K562 (cell line): ENCODE measurements around the gene SPINK5. TPM values are rescaled to one million over a fixed set of nuclear protein-coding genes. Genes with fewer than 3 reads are reported as not detected.

ENCODE experiments used
- ATAC-seq: fragments of 200-7000 bp; cut with Tn5 transposase; 3 replicates; pipeline ENCODE4 v1.9.1; 2020; ENCODE audit warnings: moderate library complexity
- BruUV-seq: library from RNA; stranded (reverse); fragments of 400-500 nt; replicated peaks from 2 replicates; lab custom pipeline; 2021; lab: Mats Ljungman, UMichigan
- CTCF ChIA-PET: fragments of 300-600 bp; formaldehyde crosslinking; extraction: SDS; loops from one replicate; lab custom pipeline; 2021; ENCODE audit warnings: low intra/inter-chr PET ratio; lab: Yijun Ruan, JAX
- POLR2A ChIA-PET: fragments of 300-600, 350-650 bp; sonication (Branson Sonifier 250); formaldehyde crosslinking; extraction: SDS; loops from one replicate; lab custom pipeline; 2021; ENCODE audit warnings: antibody characterized with exemption, inconsistent platforms; lab: Yijun Ruan, JAX
- DNase-seq, 4 experiments: peaks; one replicate each; pipeline versions ENCODE4 v3.0.0 to v3.0.0-alpha.2; 2011 to 2018; ENCODE audit warnings: low spot score in 3 of 4, mixed read lengths in 3 of 4; ENCODE audit errors: extremely low read depth in 1 of 4
- FAIRE-seq: peaks from 2 replicates; lab custom pipeline; 2011; peaks lifted over from hg19 to GRCh38; lab: Jason Lieb, UNC
- H2AFZ ChIP-seq: 2 replicates; pipeline ENCODE4 v1.6.0; 2011; ENCODE audit warnings: low read depth, low read length, control low read depth, inconsistent platforms
- H3K27ac ChIP-seq: fragments of 200-600 bp; 3 replicates; pipeline ENCODE4 v1.8.0; 2011; ENCODE audit warnings: low read depth, mild to moderate bottlenecking, control low read depth, inconsistent platforms, low read length, moderate library complexity, mixed read lengths; ENCODE audit errors: extremely low read depth
- H3K27me3 ChIP-seq, 2 experiments: fragments of 300-600 bp in 1 of 2; 2 replicates in 1 of 2; 3 replicates in 1 of 2; pipeline versions ENCODE4 v1.6.0 to v1.8.0; 2011; ENCODE audit warnings: inconsistent platforms in 2 of 2, low read length in 2 of 2, mild to moderate bottlenecking in 1 of 2, mixed read lengths in 1 of 2, moderate library complexity in 1 of 2; ENCODE audit not compliant: control insufficient read depth in 2 of 2, insufficient read depth in 2 of 2
- H3K36me3 ChIP-seq: fragments of 300-600 bp; 3 replicates; pipeline ENCODE4 v1.8.0; 2011; ENCODE audit warnings: mild to moderate bottlenecking, low read length, inconsistent platforms; ENCODE audit not compliant: control insufficient read depth, insufficient read depth
- H3K4me1 ChIP-seq, 2 experiments: fragments of 200-600 bp in 1 of 2; replicated peaks in 1 of 2; 2 replicates in 1 of 2; 3 replicates in 1 of 2; pipeline versions ENCODE4 v1.5.1 to v1.8.0; 2011; ENCODE audit warnings: inconsistent platforms in 2 of 2, low read length in 2 of 2, mild to moderate bottlenecking in 1 of 2, mixed read lengths in 1 of 2, moderate library complexity in 1 of 2; ENCODE audit not compliant: control insufficient read depth in 2 of 2, insufficient read depth in 2 of 2
- H3K4me2 ChIP-seq: 2 replicates; pipeline ENCODE4 v1.6.1; 2011; ENCODE audit warnings: low read length, control low read depth, inconsistent platforms, mixed read lengths; ENCODE audit not compliant: insufficient read depth
- H3K4me3 ChIP-seq: fragments of 200-600 bp; sonication (generic), shearing (Covaris generic); 2 replicates; pipeline ENCODE4 v1.5.1; 2016; ENCODE audit warnings: control low read depth, inconsistent platforms
- H3K79me2 ChIP-seq: fragments of 200-600 bp; 3 replicates; pipeline ENCODE4 v1.8.0; 2011; ENCODE audit warnings: low read length, inconsistent platforms; ENCODE audit not compliant: control insufficient read depth, insufficient read depth
- H3K9ac ChIP-seq, 2 experiments: 2 replicates each; pipeline versions ENCODE4 v1.6.0 to v1.6.1; 2011; ENCODE audit warnings: low read depth in 2 of 2, low read length in 2 of 2, control low read depth in 1 of 2, inconsistent platforms in 1 of 2, mild to moderate bottlenecking in 1 of 2, mixed read lengths in 1 of 2; ENCODE audit not compliant: insufficient read depth in 1 of 2
- H3K9me1 ChIP-seq: one replicate; pipeline ENCODE4 v1.6.0; 2011; ENCODE audit warnings: inconsistent platforms, mild to moderate bottlenecking, low read length, moderate library complexity; ENCODE audit not compliant: control insufficient read depth, insufficient read depth
- H3K9me3 ChIP-seq: replicated peaks from 2 replicates; pipeline ENCODE4 v1.5.1; 2011; ENCODE audit warnings: low read depth, low read length, inconsistent platforms; ENCODE audit not compliant: control insufficient read depth, insufficient read depth
- H4K20me1 ChIP-seq: replicated peaks from 2 replicates; pipeline ENCODE4 v1.6.1; 2011; ENCODE audit warnings: low read length, inconsistent platforms, mixed read lengths; ENCODE audit not compliant: control insufficient read depth, insufficient read depth
- BRD4 ChIP-seq: fragments of 200-600 bp; sonication (generic); IDR thresholded peaks from 2 replicates; pipeline ENCODE4 v1.6.1; 2017; ENCODE audit warnings: inconsistent platforms
- CBX5 ChIP-seq: IDR thresholded peaks from 2 replicates; pipeline ENCODE4 v1.6.1; 2014; ENCODE audit warnings: low read depth, borderline replicate concordance
- HMG20A ChIP-seq: fragments of 450-650 bp; formaldehyde crosslinking; conservative IDR thresholded peaks from 2 replicates; pipeline ENCODE4 v1.4.0; 2020; ENCODE audit warnings: mild to moderate bottlenecking, mixed read lengths
- HSF4 ChIP-seq: fragments of 250-450 bp; sonication (Bioruptor Pico); IDR thresholded peaks from 2 replicates; pipeline ENCODE4 v2.1.2; 2022; ENCODE audit warnings: mild to moderate bottlenecking, moderate library complexity, borderline replicate concordance
- KLF1 ChIP-seq: fragments of 450-650 bp; IDR thresholded peaks from 2 replicates; pipeline ENCODE4 v1.6.1; 2016; ENCODE audit warnings: missing genetic modification characterization, missing compliant biosample characterization
- PHTF2 ChIP-seq: fragments of 250-450 bp; sonication (Bioruptor Pico); IDR thresholded peaks from 2 replicates; pipeline ENCODE4 v1.5.0; 2021; ENCODE audit warnings: mild to moderate bottlenecking
- RNF2 ChIP-seq: sonication (generic); IDR thresholded peaks from 2 replicates; pipeline ENCODE4 v1.6.1; 2016
- SAFB2 ChIP-seq: fragments of 200-400 bp; formaldehyde crosslinking; IDR thresholded peaks from 2 replicates; pipeline ENCODE4 v1.6.1; 2018; ENCODE audit warnings: borderline replicate concordance, low read length, low read depth, moderate library complexity; ENCODE audit not compliant: severe bottlenecking
- ZNF197 ChIP-seq: fragments of 200-800 bp; sonication (Bioruptor generic); IDR thresholded peaks from 2 replicates; pipeline ENCODE4 v1.6.1; 2016; ENCODE audit warnings: low read depth, missing genetic modification characterization, missing compliant biosample characterization
- ZNF41 ChIP-seq: fragments of 250-450 bp; sonication (Bioruptor Pico); conservative IDR thresholded peaks from 2 replicates; pipeline ENCODE4 v1.4.0; 2020; ENCODE audit warnings: mild to moderate bottlenecking
- ZNF75A ChIP-seq: fragments of 450-650 bp; formaldehyde crosslinking; IDR thresholded peaks from 2 replicates; pipeline ENCODE4 v1.4.0; 2020; ENCODE audit warnings: mild to moderate bottlenecking
- WGBS: fragments of 100-300 bp; shearing (Covaris generic); methylation state at CpG from one replicate; pipeline ENCODE4 v1.1.6; 2016; ENCODE audit warnings: low coverage, mixed read lengths; ENCODE audit not compliant: insufficient coverage; ENCODE audit errors: missing lambda C conversion rate; 5-methylcytosine and 5-hydroxymethylcytosine counted together
- in situ Hi-C: fragments of 300-500 bp; cut with MboI; formaldehyde crosslinking; loops from 4 replicates; pipeline ENCODE4 v1.15.0; 2018; ENCODE audit warnings: inconsistent platforms, mixed read lengths
- intact Hi-C: fragments of 100-400 bp; cut with micrococcal nuclease; formaldehyde crosslinking; loops from 2 replicates; pipeline ENCODE4 v1.14.2; 2022
- polyA plus RNA-seq, 8 experiments: library from polyadenylated mRNA; depleted of rRNA in 4 of 8; stranded (reverse) in 5 of 8; unstranded in 3 of 8; fragments of >200 nt; fragmentation: Nextera tagmentation in 2 of 8; fragmentation: Illumina TruSeq in 1 of 8; extraction: Ambion mirVana in 2 of 8; extraction: Trizol in 1 of 8; gene quantifications; 2 replicates each; pipeline versions ENCODE4 v1.2.1 to v1.2.3, GENCODE V29; 2011 to 2014; ENCODE audit warnings: inconsistent platforms in 1 of 8, missing spikeins in 1 of 8
- total RNA-seq, 7 experiments: library from RNA; depleted of rRNA in 6 of 7; stranded (reverse); fragments of >200 nt in 6 of 7; fragmentation: Illumina TruSeq in 2 of 7; extraction: Trizol in 2 of 7; gene quantifications; 2 replicates each; pipeline versions ENCODE4 v1.2.1 to v1.2.3, GENCODE V29; 2011 to 2021; ENCODE audit warnings: low replicate concordance in 1 of 7
- TF ChIP-seq, protein P1 (sequence below), 2 experiments: fragments of 450-650 bp in 1 of 2; sonication (generic) in 1 of 2; formaldehyde crosslinking in 1 of 2; IDR thresholded peaks in 1 of 2; conservative IDR thresholded peaks in 1 of 2; 2 replicates each; pipeline versions ENCODE4 v1.6.1 to v1.8.1; 2016 to 2023; ENCODE audit warnings: mild to moderate bottlenecking in 2 of 2, moderate library complexity in 2 of 2, inconsistent platforms in 1 of 2, missing genetic modification reagents in 1 of 2
- TF ChIP-seq, protein P2 (sequence below): fragments of 250-450 bp; sonication (Bioruptor Pico); IDR thresholded peaks from 2 replicates; pipeline ENCODE4 v1.8.0; 2022; ENCODE audit warnings: moderate library complexity, mild to moderate bottlenecking, inconsistent platforms
- TF ChIP-seq, protein P3 (sequence below): fragments of 200-800 bp; sonication (Bioruptor generic); IDR thresholded peaks from 2 replicates; pipeline ENCODE4 v1.6.1; 2017; ENCODE audit warnings: missing genetic modification characterization, missing compliant biosample characterization

SPINK5 gene
- total and polyA plus RNA-seq, 9 of the 15 experiments (the other 6 are each of a cell fraction or from before 2014, with no cell fraction given), result 0.07 to 0.68 (median 0.16) TPM; not detected in 1

DNA sequence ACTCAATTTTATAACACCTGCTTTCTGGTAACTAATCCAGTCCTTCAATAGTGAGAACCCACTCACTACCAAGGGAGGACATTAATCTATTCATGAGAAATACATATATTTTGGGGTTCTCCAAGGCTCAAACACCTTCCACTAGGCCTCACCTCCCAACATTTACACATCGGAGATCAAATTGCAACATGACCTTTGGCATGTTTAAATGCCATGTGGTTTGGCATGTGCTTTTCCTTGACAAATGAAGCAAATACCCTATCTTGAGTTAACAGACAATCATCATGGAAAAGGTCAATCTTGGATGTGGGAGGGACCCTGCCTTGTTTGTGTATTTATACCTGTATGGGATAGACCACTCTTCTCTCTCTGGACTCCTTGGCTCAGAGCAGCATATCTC lies 82.7 kb downstream of the SPINK5 start:
- Histone ChIP-seq H3K4me2 (no peak overlapping the region), H3K9me3 (no peaks in the 10 kb centered on the region; the same call in 1 of the 2 replicates), H4K20me1 (no peaks in the 10 kb centered on the region), H3K27ac (no peak overlapping the region), H3K4me1 (no peaks in the 10 kb centered on the region), H3K79me2 (no peaks in the 10 kb centered on the region), H2AFZ (no peak overlapping the region), H3K4me3 (no peak overlapping the region), H3K27me3 (no peaks in the 10 kb centered on the region), H3K9ac (no peak overlapping the region), H3K9me1 (no peaks in the 10 kb centered on the region), H3K36me3 (no peaks in the 10 kb centered on the region)
- ATAC-seq, result no peak
- in situ Hi-C loops (no loop called here), intact Hi-C loops (no loop called here)
- no peak for TF ChIP-seq ZNF197 (CRISPR knock-in tag)
- TF ChIP-seq PHTF2 (CRISPR knock-in tag), result no peak
- TF ChIP-seq, protein P1, sequence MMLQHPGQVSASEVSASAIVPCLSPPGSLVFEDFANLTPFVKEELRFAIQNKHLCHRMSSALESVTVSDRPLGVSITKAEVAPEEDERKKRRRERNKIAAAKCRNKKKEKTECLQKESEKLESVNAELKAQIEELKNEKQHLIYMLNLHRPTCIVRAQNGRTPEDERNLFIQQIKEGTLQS (IDR thresholded peaks at IDR 0.05), result no peak
- TF ChIP-seq, protein P1 (CRISPR knock-in tag; conservative IDR thresholded peaks at IDR 0.05), result no peak
- no peak for TF ChIP-seq ZNF41 (CRISPR knock-in tag)
- TF ChIP-seq, protein P2, sequence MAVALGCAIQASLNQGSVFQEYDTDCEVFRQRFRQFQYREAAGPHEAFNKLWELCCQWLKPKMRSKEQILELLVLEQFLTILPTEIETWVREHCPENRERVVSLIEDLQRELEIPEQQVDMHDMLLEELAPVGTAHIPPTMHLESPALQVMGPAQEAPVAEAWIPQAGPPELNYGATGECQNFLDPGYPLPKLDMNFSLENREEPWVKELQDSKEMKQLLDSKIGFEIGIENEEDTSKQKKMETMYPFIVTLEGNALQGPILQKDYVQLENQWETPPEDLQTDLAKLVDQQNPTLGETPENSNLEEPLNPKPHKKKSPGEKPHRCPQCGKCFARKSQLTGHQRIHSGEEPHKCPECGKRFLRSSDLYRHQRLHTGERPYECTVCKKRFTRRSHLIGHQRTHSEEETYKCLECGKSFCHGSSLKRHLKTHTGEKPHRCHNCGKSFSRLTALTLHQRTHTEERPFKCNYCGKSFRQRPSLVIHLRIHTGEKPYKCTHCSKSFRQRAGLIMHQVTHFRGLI (CRISPR knock-in tag), result no peak
- no peak for TF ChIP-seq KLF1 (tag)
- TF ChIP-seq HMG20A (CRISPR knock-in tag), result no peak
- TF ChIP-seq, protein P3, sequence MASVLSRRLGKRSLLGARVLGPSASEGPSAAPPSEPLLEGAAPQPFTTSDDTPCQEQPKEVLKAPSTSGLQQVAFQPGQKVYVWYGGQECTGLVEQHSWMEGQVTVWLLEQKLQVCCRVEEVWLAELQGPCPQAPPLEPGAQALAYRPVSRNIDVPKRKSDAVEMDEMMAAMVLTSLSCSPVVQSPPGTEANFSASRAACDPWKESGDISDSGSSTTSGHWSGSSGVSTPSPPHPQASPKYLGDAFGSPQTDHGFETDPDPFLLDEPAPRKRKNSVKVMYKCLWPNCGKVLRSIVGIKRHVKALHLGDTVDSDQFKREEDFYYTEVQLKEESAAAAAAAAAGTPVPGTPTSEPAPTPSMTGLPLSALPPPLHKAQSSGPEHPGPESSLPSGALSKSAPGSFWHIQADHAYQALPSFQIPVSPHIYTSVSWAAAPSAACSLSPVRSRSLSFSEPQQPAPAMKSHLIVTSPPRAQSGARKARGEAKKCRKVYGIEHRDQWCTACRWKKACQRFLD, result no peak
- no peak for TF ChIP-seq RNF2
- TF ChIP-seq CBX5, result no peak
- TF ChIP-seq ZNF75A (CRISPR knock-in tag), result no peak
- no peak for TF ChIP-seq BRD4
- TF ChIP-seq HSF4 (CRISPR knock-in tag), result no peak
- no peak for TF ChIP-seq SAFB2
- no TSS peak for BruUV-seq
- FAIRE-seq, result no peak
- ChIA-PET POLR2A (no interaction called here), CTCF (no interaction called here)
- DNase-seq, result no peak
- 0% methylated on average over 1 of the region's 1 CpG for WGBS
